ENCODE results near the gene BCORL1. TPM values are rescaled to one million over a fixed set of nuclear protein-coding genes. Genes with fewer than 3 reads are reported as not detected.

Gene BCORL1
- total RNA-seq, 1 donor from 2014 or later = 28.0 TPM

- Mint-ChIP-seq H3K4me3 (no peak overlapping the region), H3K36me3 (no peaks in the 10 kb centered on the region), H3K27me3 (ENCODE audit: low read depth) (no peaks in the 10 kb centered on the region), H3K4me1 (peaks cover 8% of the 10 kb centered on the region), H3K9me3 (peaks cover 8% of the 10 kb centered on the region), H3K27ac (no peak overlapping the region)
- TF ChIP-seq, protein P1, sequence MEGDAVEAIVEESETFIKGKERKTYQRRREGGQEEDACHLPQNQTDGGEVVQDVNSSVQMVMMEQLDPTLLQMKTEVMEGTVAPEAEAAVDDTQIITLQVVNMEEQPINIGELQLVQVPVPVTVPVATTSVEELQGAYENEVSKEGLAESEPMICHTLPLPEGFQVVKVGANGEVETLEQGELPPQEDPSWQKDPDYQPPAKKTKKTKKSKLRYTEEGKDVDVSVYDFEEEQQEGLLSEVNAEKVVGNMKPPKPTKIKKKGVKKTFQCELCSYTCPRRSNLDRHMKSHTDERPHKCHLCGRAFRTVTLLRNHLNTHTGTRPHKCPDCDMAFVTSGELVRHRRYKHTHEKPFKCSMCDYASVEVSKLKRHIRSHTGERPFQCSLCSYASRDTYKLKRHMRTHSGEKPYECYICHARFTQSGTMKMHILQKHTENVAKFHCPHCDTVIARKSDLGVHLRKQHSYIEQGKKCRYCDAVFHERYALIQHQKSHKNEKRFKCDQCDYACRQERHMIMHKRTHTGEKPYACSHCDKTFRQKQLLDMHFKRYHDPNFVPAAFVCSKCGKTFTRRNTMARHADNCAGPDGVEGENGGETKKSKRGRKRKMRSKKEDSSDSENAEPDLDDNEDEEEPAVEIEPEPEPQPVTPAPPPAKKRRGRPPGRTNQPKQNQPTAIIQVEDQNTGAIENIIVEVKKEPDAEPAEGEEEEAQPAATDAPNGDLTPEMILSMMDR (IDR thresholded peaks at IDR 0.05; ENCODE audit: unreplicated experiment) = no peak
- no peak for DNase-seq (ENCODE audit: low spot score in 2 of 2, unreplicated experiment in 2 of 2)
Observed at GRCh38 chrX:129963729-129964128, 18.7 kb upstream of the BCORL1 start.

DNA sequence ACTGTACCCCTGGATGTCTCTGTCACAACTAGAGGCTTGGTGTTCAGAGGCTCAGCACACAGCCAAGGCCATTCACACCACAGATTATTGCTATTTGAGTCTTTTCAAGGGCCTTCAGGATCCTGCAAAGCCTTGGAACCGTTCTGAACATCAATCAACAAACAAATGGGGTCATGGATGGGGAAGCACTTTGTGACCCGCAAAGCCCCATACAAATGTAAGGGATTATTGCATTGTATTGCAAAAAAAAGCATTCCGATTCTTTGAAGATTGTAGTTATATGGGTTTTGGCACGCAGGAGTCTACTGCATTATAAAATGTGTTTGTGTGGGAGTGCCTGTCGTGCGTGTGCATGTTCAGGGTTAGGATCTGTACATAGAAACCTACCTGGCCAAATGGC is 17.3 kb upstream of the BCORL1 start:
- Mint-ChIP-seq H3K9me3 (peaks cover 4% of the 10 kb centered on the region), H3K4me1 (peaks cover 8% of the 10 kb centered on the region), H3K36me3 (no peaks in the 10 kb centered on the region), H3K27ac (no peak overlapping the region), H3K4me3 (no peak overlapping the region), H3K27me3 (ENCODE audit: low read depth) (no peaks in the 10 kb centered on the region)
- no peak for DNase-seq (ENCODE audit: low spot score in 2 of 2, unreplicated experiment in 2 of 2)
- TF ChIP-seq, protein P1 (IDR thresholded peaks at IDR 0.05; ENCODE audit: unreplicated experiment) = no peak

DNA sequence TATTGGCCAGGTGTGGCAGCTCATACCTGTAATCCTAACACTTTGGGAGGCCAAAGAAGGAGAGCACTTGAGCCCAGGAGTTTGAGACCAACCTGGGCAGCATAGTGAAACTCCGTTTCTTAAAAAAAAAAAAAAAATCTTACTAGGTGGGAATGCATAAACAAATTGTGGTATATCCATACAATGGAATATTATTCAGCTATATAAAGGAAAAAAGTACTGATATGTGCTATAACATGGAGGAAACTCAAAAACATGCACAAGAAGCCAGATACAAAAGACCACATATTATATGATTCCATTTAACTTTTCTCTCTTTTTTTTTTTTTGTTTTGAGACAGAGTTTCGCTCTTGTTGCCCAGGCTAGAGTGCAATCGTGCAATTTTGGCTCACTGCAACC is 13.5 kb upstream of the BCORL1 start:
- H3K4me3 Mint-ChIP-seq = no peak overlapping the region
- peaks cover 6% of the 10 kb centered on the region for H3K9me3 Mint-ChIP-seq
- no peaks in the 10 kb centered on the region for H3K36me3 Mint-ChIP-seq
- TF ChIP-seq, protein P1 (IDR thresholded peaks at IDR 0.05; ENCODE audit: unreplicated experiment) = no peak
- H3K27ac Mint-ChIP-seq = no peak overlapping the region
- H3K27me3 Mint-ChIP-seq (ENCODE audit: low read depth) = peaks cover 6% of the 10 kb centered on the region
- no peak for DNase-seq (ENCODE audit: low spot score in 2 of 2, unreplicated experiment in 2 of 2)
- H3K4me1 Mint-ChIP-seq = no peaks in the 10 kb centered on the region

DNA sequence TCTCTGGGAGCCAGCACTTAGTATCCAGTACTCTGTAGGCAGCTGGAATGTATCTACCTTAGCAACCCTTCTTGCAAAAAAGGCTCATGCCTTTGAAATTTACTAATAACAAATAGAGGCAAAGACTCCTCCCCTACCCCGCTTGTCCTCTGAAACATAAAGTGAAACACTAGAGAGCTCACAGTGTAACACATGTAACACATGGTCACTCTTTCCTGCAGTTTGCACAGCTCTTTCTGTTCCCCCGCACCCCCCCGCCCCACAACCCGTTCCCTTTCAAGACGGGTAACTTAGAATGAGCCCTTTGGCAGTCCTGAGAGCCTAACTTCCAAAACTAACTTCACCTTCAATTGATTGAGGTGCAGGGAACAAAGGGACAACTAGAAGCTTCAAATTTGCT is 6.0 kb upstream of the BCORL1 start:
- Mint-ChIP-seq H3K9me3 (peaks cover 5% of the 10 kb centered on the region), H3K4me1 (no peaks in the 10 kb centered on the region), H3K36me3 (no peaks in the 10 kb centered on the region), H3K27ac (no peak overlapping the region), H3K4me3 (no peak overlapping the region), H3K27me3 (ENCODE audit: low read depth) (peaks cover 11% of the 10 kb centered on the region)
- no peak for DNase-seq (ENCODE audit: low spot score in 2 of 2, unreplicated experiment in 2 of 2)
- TF ChIP-seq, protein P1 (IDR thresholded peaks at IDR 0.05; ENCODE audit: unreplicated experiment) = no peak

- H3K4me3 Mint-ChIP-seq = peak overlapping the region; percentile 64
- no peaks in the 10 kb centered on the region for H3K36me3 Mint-ChIP-seq
- H3K9me3 Mint-ChIP-seq = no peaks in the 10 kb centered on the region
- no peak overlapping the region for H3K27ac Mint-ChIP-seq
- H3K27me3 Mint-ChIP-seq (ENCODE audit: low read depth) = peaks cover 1% of the 10 kb centered on the region
- TF ChIP-seq, protein P1 (IDR thresholded peaks at IDR 0.05; ENCODE audit: unreplicated experiment) = no peak
- no peaks in the 10 kb centered on the region for H3K4me1 Mint-ChIP-seq
- DNase-seq (ENCODE audit: low spot score in 2 of 2, unreplicated experiment in 2 of 2) = peak in 1 of 2 experiments; percentile 41
Observed at GRCh38 chrX:129979207-129979920, 3.1 kb upstream of the BCORL1 start.
